ENCODE data around the gene UGGT2.
A peak's percentile ranks its signal among the peaks of the same experiment; 100 is the strongest.
"Not testable (repeated sequence)": the region's sequence is repeated elsewhere in the genome, so short reads cannot be mapped to it uniquely, and the experiment has no call there.

UGGT2 gene

DNA sequence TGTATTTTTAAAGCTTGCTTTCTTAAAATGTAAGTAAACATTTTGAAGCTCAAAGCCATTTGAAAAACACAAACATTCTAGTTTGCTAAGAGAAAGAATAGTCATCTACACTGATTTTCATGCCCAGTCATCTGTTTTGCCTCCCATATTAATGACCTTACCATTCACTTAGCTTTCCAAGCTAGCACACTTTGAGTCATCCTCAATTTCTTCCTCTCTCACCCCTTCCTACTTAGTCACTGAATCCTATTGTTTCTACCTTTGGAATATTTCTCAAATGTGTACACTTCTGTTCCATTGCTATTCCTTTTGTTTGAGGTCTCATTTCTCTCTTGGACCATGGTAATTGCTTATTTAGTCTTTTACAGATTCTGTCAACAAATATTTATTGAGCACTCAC, 29.4 kb upstream of the UGGT2 start:
- Histone ChIP-seq H3K4me3 (ENCODE audit: low read depth in 1 of 2, low read length in 2 of 2) (no peak overlapping the region), H3K9ac (ENCODE audit: low read depth in 1 of 2, low read length in 2 of 2) (no peak overlapping the region), H3K36me3 (ENCODE audit: control insufficient read depth in 1 of 2, insufficient read depth in 2 of 2, low read length in 2 of 2) (no peaks in the 10 kb centered on the region), H3K4me1 (ENCODE audit: control insufficient read depth in 1 of 2, insufficient read depth in 2 of 2, low read length in 2 of 2) (no peaks in the 10 kb centered on the region), H3K27me3 (ENCODE audit: control insufficient read depth in 1 of 2, insufficient read depth in 2 of 2, low read length in 2 of 2) (peaks cover 6 to 7% of the 10 kb centered on the region in 2 donors), H3K9me3 (ENCODE audit: control insufficient read depth in 1 of 2, low read length in 2 of 2) (no peaks in the 10 kb centered on the region), H3K27ac (ENCODE audit: low read depth, low read length) (no peak overlapping the region)

GRCh38 chr13:96081888-96082287, 28.7 kb upstream of the UGGT2 start:
- no peaks in the 10 kb centered on the region for H3K36me3 ChIP-seq (ENCODE audit: control insufficient read depth in 1 of 2, insufficient read depth in 2 of 2, low read length in 2 of 2)
- peaks cover 2 to 5% of the 10 kb centered on the region in 2 donors for H3K27me3 ChIP-seq (ENCODE audit: control insufficient read depth in 1 of 2, insufficient read depth in 2 of 2, low read length in 2 of 2)
- no peaks in the 10 kb centered on the region for H3K9me3 ChIP-seq (ENCODE audit: control insufficient read depth in 1 of 2, low read length in 2 of 2)
- no peak overlapping the region for H3K9ac ChIP-seq (ENCODE audit: low read depth in 1 of 2, low read length in 2 of 2)
- no peak overlapping the region for H3K27ac ChIP-seq (ENCODE audit: low read depth, low read length)
- H3K4me1 ChIP-seq (ENCODE audit: control insufficient read depth in 1 of 2, insufficient read depth in 2 of 2, low read length in 2 of 2): no peaks in the 10 kb centered on the region
- no peak overlapping the region for H3K4me3 ChIP-seq (ENCODE audit: low read depth in 1 of 2, low read length in 2 of 2)

DNA sequence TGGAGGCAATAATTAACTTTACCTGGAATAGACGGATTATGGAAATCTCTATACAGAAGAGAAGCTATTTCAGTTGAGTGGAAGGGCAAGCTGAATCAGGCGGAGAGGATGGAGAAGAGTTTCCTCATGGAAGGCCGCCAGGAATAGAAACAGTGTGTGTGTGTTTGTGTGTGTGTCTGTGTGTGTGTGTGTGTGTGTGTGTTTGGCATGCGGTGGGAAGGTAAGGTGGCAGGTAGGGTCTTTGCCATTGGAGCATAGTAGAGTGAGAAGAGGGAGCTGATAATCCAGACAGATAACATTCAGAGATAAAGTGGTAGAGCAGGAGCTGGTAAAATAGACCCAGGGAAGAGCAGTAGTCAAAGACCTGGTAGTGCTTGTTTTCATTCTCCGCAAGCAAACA, 27.5 kb upstream of the UGGT2 start:
- H3K27me3 ChIP-seq (ENCODE audit: control insufficient read depth in 1 of 2, insufficient read depth in 2 of 2, low read length in 2 of 2): peaks cover 0 to 3% of the 10 kb centered on the region in 2 donors
- H3K9me3 ChIP-seq (ENCODE audit: control insufficient read depth in 1 of 2, low read length in 2 of 2): no peaks in the 10 kb centered on the region
- no peaks in the 10 kb centered on the region for H3K4me1 ChIP-seq (ENCODE audit: control insufficient read depth in 1 of 2, insufficient read depth in 2 of 2, low read length in 2 of 2)
- no peak overlapping the region for H3K9ac ChIP-seq (ENCODE audit: low read depth in 1 of 2, low read length in 2 of 2)
- H3K36me3 ChIP-seq (ENCODE audit: control insufficient read depth in 1 of 2, insufficient read depth in 2 of 2, low read length in 2 of 2): no peaks in the 10 kb centered on the region
- no peak overlapping the region for H3K4me3 ChIP-seq (ENCODE audit: low read depth in 1 of 2, low read length in 2 of 2)
- H3K27ac ChIP-seq (ENCODE audit: low read depth, low read length): no peak overlapping the region

DNA sequence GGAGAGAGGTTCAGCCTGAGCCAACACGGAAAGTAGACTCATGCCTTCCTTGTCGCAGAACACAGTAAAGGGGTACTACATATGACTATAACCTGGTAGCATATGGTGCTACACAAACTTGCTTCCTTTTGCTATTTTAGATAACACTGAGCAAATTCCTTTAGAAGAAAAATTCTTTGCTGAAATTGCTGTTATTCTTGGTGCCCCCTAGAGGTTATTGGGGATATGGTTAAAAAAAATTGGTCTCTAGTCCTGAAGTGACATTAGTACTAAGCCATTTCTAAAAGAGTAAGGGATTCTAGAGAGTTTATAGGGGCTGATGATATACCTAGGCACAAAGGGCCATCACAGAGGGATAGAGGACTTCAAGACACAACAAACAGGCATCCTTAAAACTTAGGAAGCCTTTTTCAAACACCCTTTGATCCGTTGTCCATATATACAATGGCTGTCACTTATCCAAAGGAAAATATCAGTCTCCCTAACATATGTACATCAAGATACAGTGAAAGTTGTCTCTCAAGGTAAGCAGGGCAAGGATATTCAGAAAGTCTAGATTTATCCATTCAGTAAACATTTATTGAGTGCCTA, 22.8 kb upstream of the UGGT2 start:
- Histone ChIP-seq H3K4me3 (ENCODE audit: low read depth in 1 of 2, low read length in 2 of 2) (no peak overlapping the region), H3K27ac (ENCODE audit: low read depth, low read length) (no peak overlapping the region), H3K4me1 (ENCODE audit: control insufficient read depth in 1 of 2, insufficient read depth in 2 of 2, low read length in 2 of 2) (no peaks in the 10 kb centered on the region), H3K36me3 (ENCODE audit: control insufficient read depth in 1 of 2, insufficient read depth in 2 of 2, low read length in 2 of 2) (no peaks in the 10 kb centered on the region), H3K9me3 (ENCODE audit: control insufficient read depth in 1 of 2, low read length in 2 of 2) (no peaks in the 10 kb centered on the region), H3K9ac (ENCODE audit: low read depth in 1 of 2, low read length in 2 of 2) (no peak overlapping the region), H3K27me3 (ENCODE audit: control insufficient read depth in 1 of 2, insufficient read depth in 2 of 2, low read length in 2 of 2) (peaks cover 0 to 10% of the 10 kb centered on the region in 2 donors)

- Histone ChIP-seq H3K9ac (ENCODE audit: low read depth in 1 of 2, low read length in 2 of 2) (no peak overlapping the region), H3K4me1 (ENCODE audit: control insufficient read depth in 1 of 2, insufficient read depth in 2 of 2, low read length in 2 of 2) (no peaks in the 10 kb centered on the region), H3K9me3 (ENCODE audit: control insufficient read depth in 1 of 2, low read length in 2 of 2) (no peaks in the 10 kb centered on the region), H3K36me3 (ENCODE audit: control insufficient read depth in 1 of 2, insufficient read depth in 2 of 2, low read length in 2 of 2) (no peaks in the 10 kb centered on the region), H3K27me3 (ENCODE audit: control insufficient read depth in 1 of 2, insufficient read depth in 2 of 2, low read length in 2 of 2) (peaks cover 0 to 10% of the 10 kb centered on the region in 2 donors), H3K4me3 (ENCODE audit: low read depth in 1 of 2, low read length in 2 of 2) (no peak overlapping the region), H3K27ac (ENCODE audit: low read depth, low read length) (no peak overlapping the region)
Measured at GRCh38 chr13:96072392-96072791, 19.2 kb upstream of the UGGT2 start.

GRCh38 chr13:96071504-96071903, 18.3 kb upstream of the UGGT2 start:
- H3K27ac ChIP-seq (ENCODE audit: low read depth, low read length): no peak overlapping the region
- no peaks in the 10 kb centered on the region for H3K36me3 ChIP-seq (ENCODE audit: control insufficient read depth in 1 of 2, insufficient read depth in 2 of 2, low read length in 2 of 2)
- no peaks in the 10 kb centered on the region for H3K4me1 ChIP-seq (ENCODE audit: control insufficient read depth in 1 of 2, insufficient read depth in 2 of 2, low read length in 2 of 2)
- H3K4me3 ChIP-seq (ENCODE audit: low read depth in 1 of 2, low read length in 2 of 2): no peak overlapping the region
- H3K9ac ChIP-seq (ENCODE audit: low read depth in 1 of 2, low read length in 2 of 2): no peak overlapping the region
- peaks cover 0 to 10% of the 10 kb centered on the region in 2 donors for H3K27me3 ChIP-seq (ENCODE audit: control insufficient read depth in 1 of 2, insufficient read depth in 2 of 2, low read length in 2 of 2)
- H3K9me3 ChIP-seq (ENCODE audit: control insufficient read depth in 1 of 2, low read length in 2 of 2): no peaks in the 10 kb centered on the region

DNA sequence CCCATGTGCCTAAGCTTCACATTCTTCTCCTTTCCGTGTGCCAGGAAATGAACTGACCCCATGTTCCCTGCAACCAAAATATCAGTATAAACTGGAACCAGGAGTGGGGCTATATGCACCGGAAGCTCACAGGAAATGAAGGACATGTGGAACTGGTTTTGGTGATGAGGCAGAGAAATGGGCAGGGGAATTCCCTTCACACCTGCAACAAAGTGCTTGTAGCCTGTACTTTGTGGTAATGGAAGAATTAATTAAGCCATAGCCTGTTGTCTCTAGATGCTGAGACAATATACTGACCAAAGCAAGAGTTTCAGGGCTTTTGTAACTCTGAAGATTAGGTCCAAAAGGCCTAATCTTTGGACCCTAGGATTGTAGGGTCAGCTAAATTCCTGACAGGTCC, 15.5 kb upstream of the UGGT2 start:
- no peaks in the 10 kb centered on the region for H3K4me1 ChIP-seq (ENCODE audit: control insufficient read depth in 1 of 2, insufficient read depth in 2 of 2, low read length in 2 of 2)
- H3K27ac ChIP-seq (ENCODE audit: low read depth, low read length): no peak overlapping the region
- H3K9me3 ChIP-seq (ENCODE audit: control insufficient read depth in 1 of 2, low read length in 2 of 2): no peaks in the 10 kb centered on the region
- H3K36me3 ChIP-seq (ENCODE audit: control insufficient read depth in 1 of 2, insufficient read depth in 2 of 2, low read length in 2 of 2): no peaks in the 10 kb centered on the region
- no peak overlapping the region for H3K4me3 ChIP-seq (ENCODE audit: low read depth in 1 of 2, low read length in 2 of 2)
- no peak overlapping the region for H3K9ac ChIP-seq (ENCODE audit: low read depth in 1 of 2, low read length in 2 of 2)
- H3K27me3 ChIP-seq (ENCODE audit: control insufficient read depth in 1 of 2, insufficient read depth in 2 of 2, low read length in 2 of 2): peaks cover 0 to 10% of the 10 kb centered on the region in 2 donors

DNA sequence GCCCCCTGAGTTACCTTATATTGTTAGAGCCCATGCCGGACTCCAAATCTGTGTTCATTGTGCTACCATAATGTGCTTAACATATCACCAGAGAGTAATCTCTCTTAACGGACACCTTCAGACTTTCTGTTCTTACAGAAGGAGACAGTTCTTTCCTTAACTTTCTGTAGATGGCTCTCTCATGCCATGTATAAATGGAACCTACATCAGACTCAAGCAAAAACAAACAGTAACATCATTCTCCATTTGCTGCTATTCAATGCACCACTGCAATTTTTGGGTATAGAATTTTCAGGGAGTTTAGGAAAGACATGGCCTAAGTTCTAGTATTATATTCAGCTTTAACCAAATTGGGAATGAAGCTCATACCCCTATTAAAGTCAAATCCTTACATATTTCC, 12.6 kb upstream of the UGGT2 start:
- H3K9ac ChIP-seq (ENCODE audit: low read depth in 1 of 2, low read length in 2 of 2): no peak overlapping the region
- H3K4me3 ChIP-seq (ENCODE audit: low read depth in 1 of 2, low read length in 2 of 2): no peak overlapping the region
- H3K27ac ChIP-seq (ENCODE audit: low read depth, low read length): no peak overlapping the region

GRCh38 chr13:96052656-96053002, 572 bp downstream of the UGGT2 start:
- Histone ChIP-seq H3K9ac (ENCODE audit: low read depth in 1 of 2, low read length in 2 of 2) (peak overlapping the region; percentile 70 to 84), H3K27ac (ENCODE audit: low read depth, low read length) (no peak overlapping the region), H3K4me1 (ENCODE audit: control insufficient read depth in 1 of 2, insufficient read depth in 2 of 2, low read length in 2 of 2) (peaks cover 0 to 6% of the 10 kb centered on the region in 2 donors), H3K4me3 (ENCODE audit: low read depth in 1 of 2, low read length in 2 of 2) (peak overlapping the region; percentile 97), H3K36me3 (ENCODE audit: control insufficient read depth in 1 of 2, insufficient read depth in 2 of 2, low read length in 2 of 2) (no peaks in the 10 kb centered on the region), H3K9me3 (ENCODE audit: control insufficient read depth in 1 of 2, low read length in 2 of 2) (no peaks in the 10 kb centered on the region), H3K27me3 (ENCODE audit: control insufficient read depth in 1 of 2, insufficient read depth in 2 of 2, low read length in 2 of 2) (peaks cover 0 to 5% of the 10 kb centered on the region in 2 donors)

More for the DNA sequence above, 12.6 kb upstream of the UGGT2 start:
- no peaks in the 10 kb centered on the region for H3K4me1 ChIP-seq (ENCODE audit: control insufficient read depth in 1 of 2, insufficient read depth in 2 of 2, low read length in 2 of 2)
- no peaks in the 10 kb centered on the region for H3K36me3 ChIP-seq (ENCODE audit: control insufficient read depth in 1 of 2, insufficient read depth in 2 of 2, low read length in 2 of 2)
- H3K27me3 ChIP-seq (ENCODE audit: control insufficient read depth in 1 of 2, insufficient read depth in 2 of 2, low read length in 2 of 2): no peaks in the 10 kb centered on the region
- H3K9me3 ChIP-seq (ENCODE audit: control insufficient read depth in 1 of 2, low read length in 2 of 2): no peaks in the 10 kb centered on the region

GRCh38 chr13:96051946-96052345, 1.3 kb downstream of the UGGT2 start:
- H3K9me3 ChIP-seq (ENCODE audit: control insufficient read depth in 1 of 2, low read length in 2 of 2); H3K4me3 ChIP-seq (ENCODE audit: low read depth in 1 of 2, low read length in 2 of 2); H3K4me1 ChIP-seq (ENCODE audit: control insufficient read depth in 1 of 2, insufficient read depth in 2 of 2, low read length in 2 of 2); H3K27me3 ChIP-seq (ENCODE audit: control insufficient read depth in 1 of 2, insufficient read depth in 2 of 2, low read length in 2 of 2); H3K9ac ChIP-seq (ENCODE audit: low read depth in 1 of 2, low read length in 2 of 2); H3K36me3 ChIP-seq (ENCODE audit: control insufficient read depth in 1 of 2, insufficient read depth in 2 of 2, low read length in 2 of 2); H3K27ac ChIP-seq (ENCODE audit: low read depth, low read length): not testable (repeated sequence)

GRCh38 chr13:96051491-96051890, 1.7 kb downstream of the UGGT2 start:
- not testable (repeated sequence) for H3K9ac ChIP-seq (ENCODE audit: low read depth in 1 of 2, low read length in 2 of 2); H3K9me3 ChIP-seq (ENCODE audit: control insufficient read depth in 1 of 2, low read length in 2 of 2); H3K4me3 ChIP-seq (ENCODE audit: low read depth in 1 of 2, low read length in 2 of 2); H3K36me3 ChIP-seq (ENCODE audit: control insufficient read depth in 1 of 2, insufficient read depth in 2 of 2, low read length in 2 of 2); H3K27ac ChIP-seq (ENCODE audit: low read depth, low read length); H3K4me1 ChIP-seq (ENCODE audit: control insufficient read depth in 1 of 2, insufficient read depth in 2 of 2, low read length in 2 of 2); H3K27me3 ChIP-seq (ENCODE audit: control insufficient read depth in 1 of 2, insufficient read depth in 2 of 2, low read length in 2 of 2)

All from duodenal mucosa (tissue), 2 donors.